Embryonic facial prominence (tissue), 1 donor: ENCODE data around the gene RNF213.
A peak's percentile ranks its signal among the peaks of the same experiment; 100 is the strongest.
"Not testable (repeated sequence)": the region's sequence is repeated elsewhere in the genome, so short reads cannot be mapped to it uniquely, and the experiment has no call there.

Experiments used
- DNase-seq: peaks from one replicate; pipeline ENCODE4 v3.0.0-alpha.2; 2016; ENCODE audit errors: extremely low spot score

The RNF213 gene

GRCh38 chr17:80252871-80253270 is 7.8 kb upstream of the RNF213 start:
- DNase-seq: peak; percentile 21

- no peak for DNase-seq
Observed at GRCh38 chr17:80253631-80254395, 6.8 kb upstream of the RNF213 start.

DNA sequence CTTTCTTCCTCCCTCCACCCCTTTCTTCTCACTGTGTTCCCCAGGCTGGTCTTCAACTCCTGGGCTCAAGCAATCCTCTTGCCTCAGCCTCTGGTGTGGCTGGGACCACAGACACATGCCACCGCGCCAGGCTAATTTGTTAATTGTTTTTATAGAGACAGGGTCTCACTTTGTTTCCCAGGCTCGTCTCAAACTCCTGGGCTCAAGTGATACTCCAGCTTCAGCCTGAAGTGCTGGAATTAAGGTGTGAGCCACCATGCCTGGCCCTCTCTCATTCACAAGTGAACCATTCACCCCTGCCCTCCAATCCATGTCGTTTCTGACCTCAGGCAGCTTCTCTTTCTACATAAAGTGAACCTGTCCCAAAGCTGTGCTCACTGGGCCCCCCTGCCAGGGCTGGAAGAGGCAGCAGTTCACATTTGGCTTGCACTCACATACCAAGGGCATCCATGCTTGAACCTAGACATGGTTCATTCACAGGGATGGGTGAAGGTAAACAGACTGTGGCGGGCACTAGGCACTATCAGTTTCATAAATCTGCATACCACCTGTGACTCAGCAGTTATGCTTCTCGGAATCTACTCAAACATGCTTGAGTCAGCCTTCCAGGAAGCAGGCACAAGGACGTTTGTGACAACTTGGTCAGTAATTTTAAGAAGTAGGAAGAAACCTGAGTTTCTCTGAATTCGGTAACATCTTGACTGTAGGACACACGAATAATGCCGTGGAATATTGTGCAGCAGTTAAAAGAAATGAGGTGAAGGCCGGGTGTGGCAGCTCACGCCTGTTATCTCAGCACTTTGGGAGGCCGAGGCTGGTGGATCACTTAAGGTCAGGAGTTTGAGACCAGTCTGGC is 6.0 kb upstream of the RNF213 start:
- DNase-seq: no peak

- DNase-seq: no peak
Observed at GRCh38 chr17:80256034-80256350, 4.7 kb upstream of the RNF213 start.

DNA sequence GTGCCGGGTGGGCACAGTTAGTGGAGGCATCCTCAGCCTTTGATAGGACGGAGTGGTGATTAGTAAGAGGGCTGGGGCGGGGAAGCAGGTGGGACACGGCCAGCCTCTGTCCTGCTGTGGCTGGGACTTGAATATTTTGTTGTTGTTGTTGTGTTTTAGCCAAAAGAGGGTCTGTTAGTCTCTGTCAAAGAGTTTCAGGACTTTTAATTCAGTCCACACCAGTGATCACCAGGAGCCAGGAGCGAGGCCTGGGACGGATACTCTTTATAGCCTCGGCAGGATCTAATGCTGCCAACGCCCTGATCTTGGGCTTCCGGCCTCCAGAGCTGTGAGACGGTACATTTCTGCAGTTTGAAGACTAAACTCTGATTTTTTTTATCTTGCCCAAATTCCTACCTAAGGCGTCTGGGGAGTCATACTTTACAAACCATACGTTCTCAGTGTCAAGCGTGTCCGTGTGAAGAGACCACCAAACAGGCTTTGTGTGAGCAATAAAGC is 2.9 kb upstream of the RNF213 start:
- no peak for DNase-seq

GRCh38 chr17:80258296-80258695 is 2.4 kb upstream of the RNF213 start:
- not testable (repeated sequence) for DNase-seq

DNA sequence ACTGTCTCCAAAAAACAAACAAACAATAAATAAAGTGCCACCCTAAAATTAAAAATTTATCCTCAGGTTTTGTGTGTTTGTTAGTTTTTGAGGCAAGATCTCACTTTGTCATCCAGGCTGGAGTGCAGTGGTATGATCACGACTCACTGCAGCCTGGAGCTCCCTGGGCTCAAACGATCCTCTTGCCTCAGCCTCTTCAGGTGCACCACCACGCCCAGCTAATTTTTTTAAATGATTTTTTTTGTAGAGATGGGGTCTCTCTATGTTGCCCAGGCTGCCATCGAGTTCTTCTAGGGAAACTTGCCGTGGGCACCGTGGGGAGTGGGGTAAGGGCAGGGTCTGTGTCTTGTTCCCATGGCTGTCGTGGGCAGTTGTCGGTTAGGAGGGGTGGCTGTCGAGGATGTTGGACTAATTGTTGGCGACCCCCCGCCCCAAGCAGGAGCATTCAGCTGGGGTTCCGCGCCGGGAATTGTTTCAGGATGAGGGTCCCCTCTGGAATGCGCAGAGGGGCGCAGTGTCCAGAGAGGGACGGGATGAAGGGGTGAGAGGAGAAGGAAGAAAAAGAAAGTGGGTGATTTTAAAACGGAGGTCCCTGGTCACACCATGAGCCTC is 1.1 kb upstream of the RNF213 start:
- DNase-seq: no peak

GRCh38 chr17:80260069-80260535 is 550 bp upstream of the RNF213 start:
- no peak for DNase-seq

GRCh38 chr17:80261159-80261894 is 675 bp downstream of the RNF213 start:
- peak; percentile 26 for DNase-seq

GRCh38 chr17:80261895-80262279 is 1.2 kb downstream of the RNF213 start:
- no peak for DNase-seq

DNA sequence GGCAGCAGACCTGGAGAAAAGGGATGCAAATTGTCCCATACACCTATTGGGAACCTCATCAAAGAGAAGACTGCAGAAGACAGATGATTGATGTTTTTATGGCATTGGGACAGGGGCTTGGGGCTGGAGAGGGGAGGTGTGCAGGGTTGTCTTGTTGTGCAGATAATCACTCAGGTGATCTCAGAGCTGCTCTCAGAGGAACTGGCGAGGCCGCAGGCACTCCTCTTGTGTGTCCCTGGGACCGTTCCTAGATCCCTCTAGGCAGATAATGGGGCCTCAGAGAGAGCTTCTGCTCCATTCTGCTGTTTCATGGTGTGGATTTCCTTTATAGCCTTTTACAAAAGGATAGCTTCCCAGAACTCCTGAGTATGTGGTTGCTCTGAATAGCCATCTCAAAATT is 1.6 kb downstream of the RNF213 start:
- no peak for DNase-seq

- DNase-seq: no peak
Observed at GRCh38 chr17:80262775-80263244, 2.2 kb downstream of the RNF213 start.

- peak; percentile 67 for DNase-seq
Observed at GRCh38 chr17:80263253-80264204, 2.9 kb downstream of the RNF213 start.

DNA sequence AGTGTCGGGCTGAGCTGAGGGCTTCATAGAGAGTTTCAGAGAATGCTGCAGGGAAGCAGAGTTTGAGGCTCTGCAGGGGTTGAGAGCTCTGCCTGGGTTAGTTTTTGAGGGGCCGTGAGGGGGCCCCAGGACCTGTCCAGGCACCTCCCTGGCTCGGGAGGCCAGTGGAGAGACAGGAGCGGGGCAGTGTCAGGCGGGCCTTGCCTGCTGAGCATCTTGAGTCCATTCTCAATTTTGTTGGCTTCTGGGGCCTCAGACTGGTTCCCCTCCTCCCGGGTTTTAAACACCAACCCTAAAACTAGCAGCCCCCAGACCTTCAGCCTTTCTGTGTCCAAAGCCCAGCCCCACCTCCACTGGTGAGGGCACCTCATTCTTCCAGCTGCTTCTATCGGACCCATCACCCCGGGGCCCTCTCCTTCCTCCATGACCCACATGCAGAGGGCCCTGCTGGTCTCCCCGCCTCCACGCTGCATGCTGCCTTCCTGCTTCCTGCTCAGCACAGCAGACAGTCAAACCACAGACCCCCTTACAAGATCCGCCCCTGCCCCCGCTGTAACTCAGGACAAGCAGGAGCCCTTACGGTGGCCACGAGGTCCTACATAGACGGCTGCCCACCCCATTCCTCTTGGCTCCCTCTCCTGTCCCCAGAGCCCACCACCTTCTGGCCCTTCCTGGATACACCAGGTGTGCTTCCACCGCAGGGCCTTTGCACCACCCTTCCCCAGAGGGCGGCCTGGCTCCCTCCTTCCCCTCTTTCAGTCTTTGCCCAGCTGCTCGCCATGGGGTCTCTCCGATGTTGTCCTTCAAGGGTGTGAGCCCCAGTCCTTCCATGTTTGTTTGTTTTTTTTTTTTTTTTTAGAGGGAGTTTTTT is 3.8 kb downstream of the RNF213 start:
- DNase-seq: no peak

- no peak for DNase-seq
Observed at GRCh38 chr17:80265205-80266068, 4.8 kb downstream of the RNF213 start.

DNA sequence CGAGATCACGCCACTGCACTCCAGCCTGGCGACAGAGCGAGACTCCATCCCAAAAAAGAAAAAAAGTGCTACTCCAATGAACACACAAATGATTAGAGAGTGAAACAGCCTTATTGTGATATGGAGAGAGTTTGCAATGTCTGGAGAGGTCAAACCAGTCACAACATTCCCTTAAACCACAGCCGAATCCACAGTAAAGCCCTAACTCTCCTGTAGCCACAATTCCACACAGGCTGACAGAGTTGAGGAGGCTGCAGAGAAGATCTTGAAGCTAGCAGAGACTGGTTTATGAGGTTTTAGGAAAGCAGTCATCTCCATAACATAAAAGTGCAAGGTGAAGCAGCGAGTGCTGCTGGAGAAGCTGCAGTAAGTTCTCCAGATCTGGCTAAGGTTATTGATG is 6.7 kb downstream of the RNF213 start:
- no peak for DNase-seq

DNA sequence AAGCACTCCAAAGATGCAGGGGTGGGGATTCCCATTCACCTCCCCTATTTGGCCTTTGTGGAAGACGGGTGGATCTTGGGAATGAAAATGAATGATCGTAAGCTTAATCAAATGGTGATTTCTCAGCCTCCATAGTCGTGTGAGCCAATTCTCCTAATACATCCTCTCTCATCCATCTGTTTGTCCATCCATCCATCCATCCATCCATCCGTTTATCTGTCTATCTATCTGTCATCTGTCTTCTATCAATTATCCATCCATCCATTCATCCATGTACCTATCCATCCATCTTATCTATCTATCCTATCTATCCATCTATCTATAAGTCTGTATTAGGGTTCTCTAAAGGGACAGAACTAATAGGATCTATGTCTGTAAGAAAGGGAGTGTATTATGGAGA is 7.8 kb downstream of the RNF213 start:
- DNase-seq: no peak

GRCh38 chr17:80269405-80269807 is 8.8 kb downstream of the RNF213 start:
- no peak for DNase-seq

DNA sequence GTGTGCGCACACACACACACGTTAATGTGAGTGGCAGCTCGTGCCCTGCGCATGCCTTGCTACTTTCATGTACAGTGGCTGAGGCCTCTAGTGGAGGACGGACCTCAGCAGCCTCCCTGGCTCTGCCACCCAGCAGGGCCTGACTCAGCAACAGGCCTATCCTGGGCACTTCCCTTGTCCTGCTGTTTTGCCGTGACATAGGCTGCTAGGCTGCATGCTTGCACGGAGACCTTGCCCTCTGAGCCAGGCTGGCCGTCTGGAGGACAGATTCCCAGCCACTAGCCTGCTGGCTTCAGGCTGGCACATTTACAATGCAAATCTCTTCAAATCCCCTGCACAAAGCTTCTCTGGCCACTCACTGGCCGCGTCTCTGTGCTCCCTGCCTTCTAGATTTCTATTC is 9.5 kb downstream of the RNF213 start:
- DNase-seq: no peak
